HL-60 (cell line): ENCODE data around the gene ST6GALNAC3.

ENCODE experiments used
- DNase-seq, 2 experiments: peaks; one replicate each; pipeline ENCODE4 v3.0.0-alpha.2; 2010 to 2020; ENCODE audit warnings: low read depth in 1 of 2, low spot score in 1 of 2
- H3K27ac ChIP-seq: fragments of 250-450 bp; sonication (Bioruptor Pico); replicated peaks from 2 replicates; pipeline ENCODE4 v1.5.1; 2020; ENCODE audit warnings: mild to moderate bottlenecking, moderate library complexity
- H3K27me3 ChIP-seq: fragments of 250-450 bp; sonication (Bioruptor Pico); 2 replicates; pipeline ENCODE4 v1.5.1; 2021; ENCODE audit warnings: mild to moderate bottlenecking, moderate library complexity; ENCODE audit not compliant: insufficient read depth, poor library complexity, severe bottlenecking
- H3K4me3 ChIP-seq: replicated peaks from 2 replicates; pipeline ENCODE4 v1.5.1; 2011; ENCODE audit warnings: mild to moderate bottlenecking, control low read depth, low read length; ENCODE audit not compliant: insufficient read depth
- CTCF ChIP-seq: IDR thresholded peaks from one replicate; pipeline ENCODE4 v1.5.1; 2011; ENCODE audit warnings: low read length, control low read depth, inconsistent platforms; ENCODE audit not compliant: insufficient read depth
- GABPA ChIP-seq: IDR thresholded peaks from 2 replicates; pipeline ENCODE4 v1.6.1; 2012; ENCODE audit warnings: low read depth
- POLR2AphosphoS5 ChIP-seq: IDR thresholded peaks from 2 replicates; pipeline ENCODE4 v1.6.1; 2012; ENCODE audit warnings: low read depth
- REST ChIP-seq: IDR thresholded peaks from 2 replicates; pipeline ENCODE4 v1.6.1; 2012; ENCODE audit warnings: low read depth; ENCODE audit not compliant: insufficient replicate concordance
- SPI1 ChIP-seq: IDR thresholded peaks from 2 replicates; pipeline ENCODE4 v1.6.1; 2012; ENCODE audit warnings: low read depth, mild to moderate bottlenecking, borderline replicate concordance

The ST6GALNAC3 gene

GRCh38 chr1:76075877-76076276 is 1.3 kb downstream of the ST6GALNAC3 start:
- Histone ChIP-seq H3K4me3 (no peak overlapping the region), H3K27me3 (no peaks in the 10 kb centered on the region), H3K27ac (peak overlapping the region; percentile 50)
- TF ChIP-seq REST (no peak), SPI1 (peak; percentile 72; the same call in 1 of the 2 replicates)
- peak; percentile 37 to 55 for DNase-seq

- H3K4me3 ChIP-seq, result no peak overlapping the region
- H3K27ac ChIP-seq, result no peak overlapping the region
- TF ChIP-seq REST, result no peak
- TF ChIP-seq SPI1, result no peak
- TF ChIP-seq POLR2AphosphoS5, result no peak
- no peak for TF ChIP-seq CTCF
- TF ChIP-seq GABPA, result no peak
- DNase-seq, result no peak
- H3K27me3 ChIP-seq, result no peaks in the 10 kb centered on the region
These were observed 5.1 kb downstream of the ST6GALNAC3 start for GRCh38 chr1:76079475-76080227.

- Histone ChIP-seq H3K27me3 (no peaks in the 10 kb centered on the region), H3K27ac (no peak overlapping the region), H3K4me3 (no peak overlapping the region)
- no peak for DNase-seq
- no peak for TF ChIP-seq CTCF
These were observed 6.1 kb downstream of the ST6GALNAC3 start for GRCh38 chr1:76080552-76081079.

GRCh38 chr1:76082062-76082461 is 7.5 kb downstream of the ST6GALNAC3 start:
- DNase-seq, result no peak
- H3K27me3 ChIP-seq, result no peaks in the 10 kb centered on the region

More at GRCh38 chr1:76082062-76082461, 7.5 kb downstream of the ST6GALNAC3 start:
- TF ChIP-seq GABPA (no peak), SPI1 (no peak), POLR2AphosphoS5 (no peak), CTCF (no peak), REST (no peak)
- H3K4me3 ChIP-seq, result no peak overlapping the region
- no peak overlapping the region for H3K27ac ChIP-seq
